Measurements from ENCODE around the gene DGUOK.

DGUOK gene

GRCh38 chr2:73998451-73998850 is 71.8 kb downstream of the DGUOK start:
- no peak for DNase-seq (ENCODE audit: low read depth)

- no peak for DNase-seq (ENCODE audit: low read depth)
These were observed 72.3 kb downstream of the DGUOK start for GRCh38 chr2:73998933-73999332.

- DNase-seq (ENCODE audit: low read depth), result no peak
These were observed 73.4 kb downstream of the DGUOK start for GRCh38 chr2:73999881-74000597.

GRCh38 chr2:74000666-74001065 is 74.0 kb downstream of the DGUOK start:
- no peak for DNase-seq (ENCODE audit: low read depth)

- DNase-seq (ENCODE audit: low read depth), result no peak
These were observed 74.4 kb downstream of the DGUOK start for GRCh38 chr2:74001121-74001520.

GRCh38 chr2:74001781-74002504 is 75.3 kb downstream of the DGUOK start:
- DNase-seq (ENCODE audit: low read depth), result no peak

GRCh38 chr2:74002505-74003421 is 76.1 kb downstream of the DGUOK start:
- DNase-seq (ENCODE audit: low read depth), result peak; percentile 49

- DNase-seq (ENCODE audit: low read depth), result no peak
These were observed 77.0 kb downstream of the DGUOK start for GRCh38 chr2:74003494-74004211.

GRCh38 chr2:74004212-74005182 is 77.8 kb downstream of the DGUOK start:
- DNase-seq (ENCODE audit: low read depth), result no peak

- no peak for DNase-seq (ENCODE audit: low read depth)
These were observed 79.1 kb downstream of the DGUOK start for GRCh38 chr2:74005786-74006185.

GRCh38 chr2:74006459-74006858 is 79.8 kb downstream of the DGUOK start:
- DNase-seq (ENCODE audit: low read depth), result no peak

GRCh38 chr2:74007121-74007520 is 80.4 kb downstream of the DGUOK start:
- DNase-seq (ENCODE audit: low read depth), result no peak

- no peak for DNase-seq (ENCODE audit: low read depth)
These were observed 81.0 kb downstream of the DGUOK start for GRCh38 chr2:74007711-74008110.
